ENCODE data around the gene PAK5.

The PAK5 gene

GRCh38 chr20:9838378-9839295 lies at the start of gene PAK5:
Gene PAK5 (minus strand): TSS chr20:9839076. CDS start chr20:9644328, 194,748 bp downstream.
- DNase-seq (ENCODE audit: low read depth in 2 of 2) = no peak

- no peak for DNase-seq (ENCODE audit: low read depth in 2 of 2)
Observed at GRCh38 chr20:9887706-9888105, 48.8 kb upstream of the PAK5 start.

- DNase-seq (ENCODE audit: low read depth in 2 of 2) = no peak
Observed at GRCh38 chr20:9886227-9886626, 47.4 kb upstream of the PAK5 start.

- no peak for DNase-seq (ENCODE audit: low read depth in 2 of 2)
Observed at GRCh38 chr20:9884666-9885065, 45.8 kb upstream of the PAK5 start.

- DNase-seq (ENCODE audit: low read depth in 2 of 2) = no peak
Observed at GRCh38 chr20:9884061-9884460, 45.2 kb upstream of the PAK5 start.

GRCh38 chr20:9877932-9878495 lies 39.1 kb upstream of the PAK5 start:
- DNase-seq (ENCODE audit: low read depth in 2 of 2) = no peak

- DNase-seq (ENCODE audit: low read depth in 2 of 2) = no peak
Observed at GRCh38 chr20:9867196-9867980, 28.5 kb upstream of the PAK5 start.

DNA sequence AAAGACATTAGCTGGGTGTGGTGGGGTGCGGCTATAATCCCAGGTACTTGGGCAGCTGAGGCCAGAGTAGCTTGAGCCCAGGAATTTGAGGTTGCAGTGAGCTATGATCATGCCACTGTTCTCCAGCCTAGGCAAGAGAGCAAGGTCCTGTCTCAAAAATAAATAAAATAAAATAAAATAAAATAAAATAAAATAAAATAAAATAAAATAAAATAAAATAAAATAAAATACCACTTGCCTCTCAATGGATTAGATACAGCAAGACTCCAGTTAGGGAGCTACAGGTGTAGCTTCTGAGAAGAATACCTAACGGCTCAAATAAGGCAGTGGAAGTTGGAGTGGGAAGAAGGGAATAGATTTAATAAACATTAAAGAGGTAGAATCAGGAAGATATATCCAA lies 13.7 kb upstream of the PAK5 start:
- DNase-seq (ENCODE audit: low read depth in 2 of 2) = no peak

DNA sequence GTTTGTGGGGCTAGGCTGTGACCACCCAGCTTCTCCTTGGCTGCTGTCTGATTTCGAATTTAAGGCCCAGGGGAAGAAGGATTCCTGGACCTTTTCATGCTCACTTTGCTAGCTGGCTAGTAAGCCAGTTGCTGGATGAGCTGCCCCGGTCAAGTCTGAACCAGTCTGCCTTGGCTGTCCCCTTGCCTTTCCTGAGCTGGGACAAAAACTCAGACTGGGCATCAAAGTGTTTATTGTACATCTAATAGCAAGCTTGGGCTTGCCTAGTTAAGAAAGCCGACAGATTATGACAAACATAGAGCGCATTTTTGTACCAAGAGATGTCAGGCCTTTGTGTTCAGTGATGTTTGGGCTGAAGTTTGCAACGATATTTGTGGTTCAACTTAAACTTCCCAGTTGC lies 750 bp upstream of the PAK5 start:
- DNase-seq (ENCODE audit: low read depth in 2 of 2) = no peak

- no peak for DNase-seq (ENCODE audit: low read depth in 2 of 2)
Observed at GRCh38 chr20:9838035-9838377, 870 bp downstream of the PAK5 start.

GRCh38 chr20:9837634-9838033 lies 1.2 kb downstream of the PAK5 start:
- DNase-seq (ENCODE audit: low read depth in 2 of 2) = no peak

DNA sequence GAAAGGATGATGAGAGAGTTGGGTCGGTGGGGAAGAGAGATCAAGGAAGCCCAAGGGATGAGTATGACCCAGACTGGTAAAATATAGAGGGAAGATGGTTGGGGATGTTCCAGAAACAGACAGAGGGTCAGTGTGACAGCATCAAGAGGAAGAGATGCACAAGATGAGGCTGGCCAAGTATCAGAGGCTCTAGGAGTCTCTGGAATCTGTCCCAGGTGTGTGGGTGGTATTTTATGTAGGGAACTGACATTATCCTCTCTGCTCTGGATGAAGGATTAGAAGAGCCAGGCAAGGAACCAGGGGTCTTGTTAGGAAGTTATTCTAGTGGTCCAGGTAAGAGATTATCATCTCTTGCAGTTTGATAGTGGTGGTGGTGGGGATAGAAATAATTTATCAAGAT lies 3.6 kb downstream of the PAK5 start:
- DNase-seq (ENCODE audit: low read depth in 2 of 2) = no peak

DNA sequence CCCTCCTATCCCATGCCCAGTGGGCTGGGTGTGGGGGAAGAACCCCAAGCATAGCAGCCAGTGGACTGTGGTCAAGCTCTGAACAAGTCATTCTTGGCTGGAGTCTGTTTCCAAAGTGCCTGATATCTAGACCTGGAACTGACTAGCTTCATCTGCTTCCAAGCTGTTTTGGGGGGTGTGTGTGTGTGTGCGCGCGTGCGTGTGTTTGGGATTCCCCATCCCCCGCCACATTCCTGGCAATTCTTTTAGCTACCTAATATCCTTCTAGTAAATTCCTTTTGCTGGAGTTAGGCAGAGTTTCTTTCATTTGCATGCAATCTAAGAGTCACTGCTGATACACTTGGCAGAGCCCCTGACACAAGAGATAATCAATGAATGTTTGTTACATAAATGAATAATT lies 7.8 kb downstream of the PAK5 start:
- no peak for DNase-seq (ENCODE audit: low read depth in 2 of 2)

- no peak for DNase-seq (ENCODE audit: low read depth in 2 of 2)
Observed at GRCh38 chr20:9829835-9830234, 9.0 kb downstream of the PAK5 start.

DNA sequence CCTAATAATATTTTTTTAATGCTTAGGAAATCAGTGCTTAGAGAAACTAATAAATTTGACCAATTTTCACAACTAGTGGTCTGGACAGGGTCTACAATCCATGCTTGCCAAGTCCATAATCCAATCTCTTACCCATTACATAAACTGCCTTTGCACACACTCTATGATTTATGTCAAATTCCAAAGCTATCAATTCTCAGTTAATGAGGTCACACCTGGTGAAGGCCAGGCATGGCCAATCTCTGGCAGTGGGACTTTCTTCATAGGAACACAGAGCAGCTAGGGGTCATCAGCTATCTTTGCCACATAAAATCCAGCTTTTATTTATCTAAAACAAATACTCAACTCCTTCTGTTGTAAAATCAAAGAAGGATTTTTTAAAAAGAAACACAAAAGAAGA lies 21.2 kb downstream of the PAK5 start:
- no peak for DNase-seq (ENCODE audit: low read depth in 2 of 2)

- DNase-seq (ENCODE audit: low read depth in 2 of 2) = no peak
Observed at GRCh38 chr20:9815632-9816031, 23.2 kb downstream of the PAK5 start.

DNA sequence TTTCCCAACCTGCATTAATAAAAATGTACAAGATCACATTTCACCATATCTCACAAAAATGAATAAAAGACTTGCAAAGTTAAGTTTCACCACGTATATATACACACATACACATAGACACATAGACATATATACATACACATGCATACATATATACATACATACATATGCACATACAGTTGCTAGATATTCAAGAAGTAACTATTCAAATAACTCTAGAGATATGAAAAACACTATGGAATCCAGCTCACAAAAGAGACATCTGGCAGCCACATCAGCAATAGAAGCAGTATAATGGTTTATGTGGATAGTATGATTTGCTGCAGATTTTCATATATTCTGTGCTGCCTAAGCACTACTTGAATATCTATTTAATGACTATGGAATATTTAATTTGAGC lies 28.1 kb downstream of the PAK5 start:
- DNase-seq (ENCODE audit: low read depth in 2 of 2) = no peak

DNA sequence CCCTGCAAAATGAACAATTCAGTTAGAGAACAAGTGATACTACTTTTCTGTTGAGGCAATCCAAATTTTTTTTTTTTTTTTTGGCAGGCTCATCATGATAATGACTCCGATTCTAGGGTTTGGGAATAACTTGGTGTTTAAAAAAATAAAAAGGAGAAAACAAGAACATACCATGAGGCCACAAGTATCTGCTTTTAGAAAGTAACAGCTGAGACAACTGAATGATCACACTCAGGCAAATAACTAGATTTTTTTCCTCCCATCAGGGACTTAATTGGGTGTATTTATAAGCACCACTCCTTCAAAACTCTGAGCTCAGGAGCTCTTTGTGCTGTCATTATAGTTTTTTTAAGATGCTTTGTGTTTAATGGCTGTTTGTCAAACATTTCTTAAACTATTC lies 29.6 kb downstream of the PAK5 start:
- DNase-seq (ENCODE audit: low read depth in 2 of 2) = no peak

- no peak for DNase-seq (ENCODE audit: low read depth in 2 of 2)
Observed at GRCh38 chr20:9808166-9808565, 30.7 kb downstream of the PAK5 start.

DNA sequence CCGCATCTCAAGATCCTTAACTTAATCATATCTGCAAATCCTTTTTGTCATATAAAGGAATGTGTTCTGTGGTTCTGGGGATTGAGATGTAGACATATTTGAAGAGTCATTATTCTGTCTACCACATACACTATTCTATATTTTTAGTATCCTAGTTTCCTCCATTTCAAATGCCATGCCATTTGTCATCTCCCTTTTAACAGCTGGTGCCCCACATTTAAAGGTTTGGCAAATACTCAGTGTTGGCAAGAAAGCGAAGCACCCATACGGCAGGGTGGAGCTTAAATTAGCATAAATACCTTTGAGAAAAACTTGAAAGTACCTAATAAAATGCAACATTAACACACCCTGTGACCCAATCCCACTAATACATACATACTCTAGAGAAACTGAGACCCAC lies 31.7 kb downstream of the PAK5 start:
- no peak for DNase-seq (ENCODE audit: low read depth in 2 of 2)

- no peak for DNase-seq (ENCODE audit: low read depth in 2 of 2)
Observed at GRCh38 chr20:9800421-9800820, 38.5 kb downstream of the PAK5 start.

DNA sequence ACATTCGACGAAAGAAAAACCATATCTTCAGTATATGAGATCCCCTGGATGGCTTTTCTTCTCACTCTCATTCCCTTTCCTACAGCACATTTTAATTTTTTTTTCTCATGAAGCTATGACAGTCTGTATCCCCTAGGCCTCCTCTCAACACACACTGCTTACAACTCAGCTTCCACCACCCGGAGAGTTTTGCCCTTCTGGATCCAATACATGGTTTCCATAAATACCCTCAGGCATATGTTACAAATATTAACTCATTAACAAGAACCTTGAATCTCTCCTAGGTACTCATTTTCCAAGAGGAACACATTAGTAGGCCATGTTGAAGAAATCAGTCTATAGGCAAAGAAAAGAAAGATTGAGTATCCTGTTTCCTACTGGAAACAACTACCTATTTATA lies 44.0 kb downstream of the PAK5 start:
- no peak for DNase-seq (ENCODE audit: low read depth in 2 of 2)

DNA sequence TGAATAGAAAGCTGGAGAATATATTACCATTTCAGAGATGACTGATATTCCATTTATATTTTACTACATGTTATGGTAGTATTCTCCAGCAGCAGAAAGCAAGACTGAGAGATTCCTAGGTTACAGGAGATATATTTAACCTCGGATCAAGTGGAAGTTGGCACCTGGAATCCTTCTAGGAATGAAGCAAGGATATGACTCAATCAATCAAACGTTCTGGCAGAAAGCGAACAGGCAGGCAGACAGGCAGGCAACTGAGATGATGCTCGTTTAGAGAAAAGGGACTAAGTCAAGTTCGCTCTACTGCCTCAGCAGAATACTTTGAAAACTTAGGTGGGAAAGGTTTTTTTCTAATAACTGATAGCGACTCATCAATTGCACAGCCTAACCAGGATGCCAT lies 46.2 kb downstream of the PAK5 start:
- DNase-seq (ENCODE audit: low read depth in 2 of 2) = no peak
